NK-92 (cell line): ENCODE data around the gene TEX36.
"Not testable (repeated sequence)": the region's sequence is repeated elsewhere in the genome, so short reads cannot be mapped to it uniquely, and the experiment has no call there.

Experiments used
- DNase-seq: peaks from one replicate; lab custom pipeline; 2025; ENCODE audit not compliant: unreplicated experiment; lab: John Stamatoyannopoulos, UW

TEX36 gene

GRCh38 chr10:125692601-125693523 lies 9.9 kb upstream of the TEX36 start:
- DNase-seq: no peak

DNA sequence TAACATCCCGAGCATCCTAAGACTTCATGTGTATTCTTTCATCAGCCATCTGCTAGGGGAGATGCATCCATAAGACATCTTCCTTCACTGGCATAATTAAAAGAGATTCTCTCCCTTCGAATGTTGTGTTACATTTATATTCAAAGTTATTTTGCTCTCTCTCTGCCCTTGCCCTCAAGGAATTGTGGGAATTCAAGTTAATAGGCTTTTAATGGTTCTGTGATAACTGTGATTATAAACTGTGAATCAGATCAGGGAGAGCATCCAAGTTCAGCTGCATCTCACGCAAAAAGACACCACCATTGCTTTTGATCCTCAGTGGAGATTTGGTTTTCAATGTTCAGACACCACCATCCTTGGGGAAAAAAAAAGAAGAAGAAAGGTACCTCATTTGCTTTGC lies 9.2 kb upstream of the TEX36 start:
- DNase-seq: no peak

DNA sequence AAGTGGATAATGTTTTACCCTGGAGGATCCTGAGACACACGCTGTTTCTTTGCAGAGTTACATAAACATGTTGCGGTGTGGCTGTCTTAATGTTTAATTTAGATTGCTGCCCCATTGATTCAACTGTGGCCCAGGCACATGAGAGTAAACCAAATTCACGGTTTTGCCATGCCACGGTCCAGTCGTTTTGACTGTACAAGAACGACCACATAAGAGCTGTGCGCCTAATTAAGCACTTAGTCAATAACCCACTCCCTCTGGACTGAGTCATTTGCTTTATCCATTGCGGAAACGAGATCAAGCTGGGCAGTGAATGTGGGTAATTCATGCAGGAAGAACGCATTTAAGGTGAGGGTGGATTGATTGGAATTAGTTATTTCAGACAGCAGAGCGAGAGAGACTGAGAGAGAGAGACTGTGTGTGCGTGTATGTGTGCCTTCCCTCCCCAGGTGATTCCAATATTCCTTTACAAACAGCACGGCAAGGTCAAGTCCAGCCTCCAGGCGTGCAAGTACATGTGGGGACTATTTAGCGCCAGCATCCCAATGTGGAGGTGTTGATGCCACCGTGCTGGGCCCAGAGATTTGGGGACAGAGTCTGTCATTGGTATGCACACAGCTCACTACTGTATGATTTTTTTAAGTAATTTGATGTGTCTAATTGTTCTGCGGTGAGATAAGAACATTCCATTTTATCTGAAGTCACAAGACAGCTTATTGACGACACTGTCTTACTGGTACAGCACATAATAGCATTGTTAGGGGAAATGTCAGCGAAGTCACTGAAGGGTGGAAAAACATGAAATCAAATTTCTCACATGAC lies 8.4 kb upstream of the TEX36 start:
- DNase-seq: no peak

DNA sequence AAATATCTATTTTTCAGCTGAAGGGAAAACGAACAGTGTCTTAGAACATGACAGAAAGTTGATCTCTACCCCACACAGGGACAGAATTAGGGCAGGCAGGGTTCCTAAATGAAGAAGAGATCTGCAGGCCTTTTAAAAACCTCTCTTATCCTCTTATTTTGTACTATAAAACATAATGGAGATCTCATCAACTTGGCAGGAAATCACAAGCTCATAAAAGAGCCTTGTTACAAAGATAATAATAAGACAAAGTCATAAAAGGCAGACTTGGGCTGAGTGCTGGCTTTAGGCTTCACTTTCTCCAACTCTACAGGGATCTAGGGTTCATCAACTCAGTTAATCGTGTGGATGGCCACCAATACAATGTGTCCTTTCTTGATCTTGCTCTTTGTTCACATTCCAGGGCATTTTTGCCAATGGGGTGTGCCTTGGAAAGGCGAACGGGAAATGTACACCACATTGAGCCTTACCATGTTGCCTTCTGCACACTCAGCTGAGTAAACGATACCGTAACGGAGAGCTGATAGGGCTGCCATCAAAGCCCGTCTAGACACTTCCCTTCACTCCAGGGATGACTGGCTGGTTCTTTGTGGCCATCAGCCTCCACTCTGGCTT lies 7.1 kb upstream of the TEX36 start:
- DNase-seq: no peak

GRCh38 chr10:125687507-125688185 lies 4.7 kb upstream of the TEX36 start:
- DNase-seq: no peak

GRCh38 chr10:125684581-125684980 lies 1.6 kb upstream of the TEX36 start:
- no peak for DNase-seq

DNA sequence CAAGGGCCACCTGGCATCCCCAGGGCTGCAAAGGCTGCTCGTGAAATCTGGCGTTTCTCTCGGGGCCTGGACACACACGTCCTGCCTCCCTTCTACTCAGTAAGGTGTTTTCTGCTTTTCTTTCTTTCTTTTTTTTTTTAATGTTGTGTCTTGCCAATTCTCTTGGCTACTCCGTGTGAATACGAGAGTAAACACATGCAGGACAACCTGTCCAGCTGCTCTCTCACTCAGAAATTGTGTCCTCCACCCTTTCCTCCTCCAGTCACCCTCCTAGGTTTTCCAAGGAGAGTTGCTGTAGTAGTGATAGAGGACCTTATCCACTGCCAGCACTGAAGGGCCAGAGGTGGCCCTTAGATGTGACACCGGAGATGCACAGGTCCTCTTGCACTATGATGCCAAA lies 858 bp upstream of the TEX36 start:
- no peak for DNase-seq

GRCh38 chr10:125679436-125679835 lies 3.5 kb downstream of the TEX36 start:
- DNase-seq: no peak

DNA sequence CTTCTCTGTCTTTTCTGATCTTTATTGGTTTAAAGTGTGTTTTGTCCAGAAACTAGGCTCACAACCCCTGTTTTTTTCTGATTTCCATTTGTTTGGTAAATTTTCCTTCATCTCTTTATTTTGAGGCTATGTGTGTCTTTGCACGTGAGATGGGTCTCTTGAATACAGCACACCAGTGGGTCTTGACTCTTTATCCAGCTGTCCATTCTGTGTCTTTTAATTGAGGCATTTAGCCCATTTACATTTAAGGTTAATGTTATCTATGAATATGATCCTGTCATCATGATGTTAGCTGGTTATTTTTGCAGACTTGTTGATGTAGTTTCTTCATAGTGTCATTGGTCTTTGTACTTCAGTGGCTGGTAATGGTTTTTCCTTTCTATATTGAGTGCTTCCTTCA lies 10.1 kb downstream of the TEX36 start:
- DNase-seq: no peak

DNA sequence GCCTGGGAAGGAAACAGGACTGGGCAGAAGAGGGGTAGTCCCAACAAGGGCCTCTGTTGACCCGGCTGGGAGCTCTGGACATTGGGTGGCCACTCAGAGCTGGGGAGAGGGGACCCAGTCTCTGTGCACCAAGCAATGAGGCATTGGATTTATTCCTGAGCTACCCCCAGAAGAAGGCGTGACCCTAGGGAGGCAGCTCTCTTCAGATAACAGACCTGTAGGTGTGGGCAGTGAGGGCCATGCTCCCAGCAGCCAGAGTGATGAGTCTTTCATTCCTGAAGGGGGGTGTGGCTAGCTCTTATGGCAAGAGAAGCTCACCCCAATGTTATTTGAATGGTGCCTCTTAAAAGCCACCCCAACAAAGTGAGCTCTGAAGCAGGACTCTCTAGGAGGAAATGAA lies 20.4 kb downstream of the TEX36 start:
- DNase-seq: no peak

DNA sequence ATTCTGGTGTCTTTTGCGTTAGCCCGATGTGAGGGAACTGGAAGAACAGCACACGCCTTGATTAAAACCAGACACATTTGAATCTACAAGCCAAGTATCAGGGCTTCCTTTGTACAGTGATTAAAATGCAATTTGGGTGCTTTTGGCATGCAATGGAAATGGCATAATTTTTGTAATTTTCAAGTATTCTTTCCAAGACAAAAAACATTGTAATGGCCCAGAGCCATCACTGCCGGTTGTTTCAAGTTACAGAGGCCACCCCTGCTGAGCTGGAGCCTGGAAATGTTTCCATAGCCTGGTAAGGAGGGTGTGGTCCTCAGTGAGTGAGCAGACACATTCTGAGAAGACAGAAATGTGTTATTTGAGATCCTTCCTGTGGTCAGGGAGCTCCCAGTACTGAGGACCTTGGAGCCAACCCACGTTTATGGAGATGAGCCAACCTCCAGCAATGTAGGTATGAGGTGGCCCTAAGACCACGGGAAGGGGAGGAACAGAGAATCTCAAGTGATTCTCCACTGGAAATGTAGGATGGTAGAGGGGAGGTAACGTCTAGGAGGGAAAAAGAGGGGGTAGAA lies 20.9 kb downstream of the TEX36 start:
- DNase-seq: no peak

GRCh38 chr10:125661431-125661940 lies 21.5 kb downstream of the TEX36 start:
- DNase-seq: no peak

DNA sequence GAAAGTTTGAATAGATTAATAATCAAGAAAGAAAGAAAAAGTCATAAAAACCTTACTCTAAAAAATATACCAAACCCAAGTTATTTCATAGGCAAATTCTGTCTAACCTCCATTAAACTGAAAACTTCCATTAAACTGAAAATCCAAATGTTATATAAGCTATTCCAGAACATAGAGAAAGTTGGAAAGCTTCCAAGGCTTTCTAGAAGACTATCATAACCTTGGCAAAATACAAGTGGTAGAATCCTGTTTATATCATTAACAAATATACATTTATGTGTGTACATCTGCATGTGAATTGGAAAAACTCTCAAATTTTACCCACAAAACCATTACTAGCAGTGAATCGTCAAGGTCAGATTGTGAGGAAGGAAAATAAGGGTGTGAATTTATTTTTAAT lies 23.9 kb downstream of the TEX36 start:
- DNase-seq: no peak

DNA sequence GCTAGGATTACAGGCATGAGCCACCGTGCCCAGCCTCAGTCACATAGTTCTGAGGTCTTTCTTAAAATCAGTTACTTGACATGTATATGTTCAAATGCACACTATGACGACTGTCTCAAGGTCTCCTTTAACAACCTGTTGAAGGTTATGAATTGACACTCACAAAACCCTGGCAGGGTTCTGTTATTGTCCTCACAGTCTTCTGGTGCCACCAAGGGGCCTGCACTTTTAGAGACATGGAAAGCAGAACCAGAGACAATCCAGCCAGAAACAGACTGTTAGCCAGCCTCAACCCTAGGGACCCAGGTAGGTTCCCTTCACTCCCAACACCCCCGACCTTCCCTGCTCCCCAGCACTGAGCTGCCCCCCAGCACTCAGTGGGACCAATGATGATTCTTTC lies 26.4 kb downstream of the TEX36 start:
- no peak for DNase-seq

DNA sequence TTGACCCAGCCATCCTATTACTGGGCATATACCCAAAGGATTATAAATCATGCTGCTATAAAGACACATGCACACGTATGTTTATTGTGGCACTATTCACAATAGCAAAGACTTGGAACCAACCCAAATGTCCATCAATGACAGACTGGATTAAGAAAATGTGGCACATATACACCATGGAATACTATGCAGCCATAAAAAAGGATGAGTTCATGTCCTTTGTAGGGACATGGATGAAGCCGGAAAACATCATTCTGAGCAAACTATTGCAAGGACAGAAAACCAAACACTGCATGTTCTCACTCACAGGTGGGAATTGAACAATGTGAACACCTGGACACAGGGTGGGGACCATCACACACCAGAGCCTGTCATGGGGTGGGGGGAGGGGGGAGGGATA lies 29.9 kb downstream of the TEX36 start:
- DNase-seq: not testable (repeated sequence)

DNA sequence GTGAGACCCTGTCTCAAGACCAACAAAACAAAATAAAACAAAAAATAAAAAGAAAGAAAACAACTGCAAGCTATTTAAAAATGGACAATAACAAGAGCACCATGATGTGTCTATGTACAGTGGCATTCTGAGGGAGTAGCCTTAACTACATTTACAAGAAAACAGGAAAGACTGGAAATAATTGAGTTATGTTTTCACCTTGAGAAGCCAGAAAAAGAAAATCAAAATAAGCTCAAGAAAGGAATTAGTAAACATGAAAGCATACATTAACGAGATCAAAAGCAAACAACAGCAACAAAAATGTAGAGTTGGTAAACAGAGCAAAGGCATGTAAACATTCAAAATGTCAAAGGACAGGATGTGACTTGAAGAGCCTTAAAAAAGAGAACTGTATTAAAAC lies 36.7 kb downstream of the TEX36 start:
- DNase-seq: no peak

DNA sequence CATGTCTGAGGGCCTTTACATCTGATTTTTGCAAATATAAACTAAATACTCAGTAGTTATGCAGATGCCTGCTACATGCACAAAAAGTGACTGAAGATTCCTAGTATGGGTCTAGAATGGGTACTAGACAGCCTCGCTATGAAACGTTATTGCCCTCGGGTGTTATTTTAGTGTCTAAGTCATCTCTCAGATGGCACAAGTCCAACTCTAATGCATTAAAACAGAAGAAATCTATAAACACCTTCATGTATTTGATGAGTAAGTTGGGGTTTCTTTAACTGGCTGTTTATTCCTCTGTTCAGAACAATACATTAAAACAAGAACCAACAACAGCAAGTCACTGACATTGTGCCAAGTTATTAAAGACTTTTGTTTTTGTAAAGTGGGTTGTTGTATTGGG lies 41.6 kb downstream of the TEX36 start:
- DNase-seq: no peak

DNA sequence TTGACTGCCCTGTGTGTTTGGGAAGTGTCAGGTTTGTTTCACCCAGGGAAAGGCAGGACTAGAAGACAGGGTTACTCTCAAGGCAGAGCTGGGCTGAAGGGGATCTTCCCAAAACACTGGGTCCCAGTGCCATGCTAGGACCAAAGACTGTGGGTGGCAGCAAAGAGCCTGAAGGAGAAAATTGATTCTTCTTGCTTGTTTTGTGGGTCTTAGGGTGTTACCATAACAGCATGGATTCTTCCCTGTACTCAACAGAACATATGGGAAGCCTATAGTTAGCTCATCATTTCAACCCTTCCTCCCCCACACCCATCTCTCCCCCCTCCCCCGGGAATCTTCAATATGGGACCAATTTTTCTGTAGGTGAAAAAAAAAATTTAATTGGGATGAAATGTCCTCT lies 42.3 kb downstream of the TEX36 start:
- no peak for DNase-seq

DNA sequence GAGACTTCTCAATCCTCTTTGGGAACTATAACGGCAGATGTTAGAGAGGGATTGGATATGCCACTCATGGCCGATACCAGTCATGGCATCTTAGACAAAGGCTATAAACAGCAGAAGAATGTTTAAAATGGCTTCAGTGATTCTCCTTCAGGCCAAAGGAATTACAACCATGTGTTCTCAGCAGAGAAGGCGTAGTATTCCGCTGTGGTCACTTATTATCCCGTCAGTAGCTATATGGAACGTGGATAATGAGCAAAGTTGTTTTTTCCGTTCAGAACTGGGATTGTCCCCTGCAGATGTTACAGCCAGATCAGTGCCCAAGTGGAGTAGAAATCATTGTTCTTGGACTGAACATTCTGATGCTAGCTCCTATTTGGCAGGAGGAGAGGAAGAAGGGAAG lies 43.1 kb downstream of the TEX36 start:
- DNase-seq: no peak

DNA sequence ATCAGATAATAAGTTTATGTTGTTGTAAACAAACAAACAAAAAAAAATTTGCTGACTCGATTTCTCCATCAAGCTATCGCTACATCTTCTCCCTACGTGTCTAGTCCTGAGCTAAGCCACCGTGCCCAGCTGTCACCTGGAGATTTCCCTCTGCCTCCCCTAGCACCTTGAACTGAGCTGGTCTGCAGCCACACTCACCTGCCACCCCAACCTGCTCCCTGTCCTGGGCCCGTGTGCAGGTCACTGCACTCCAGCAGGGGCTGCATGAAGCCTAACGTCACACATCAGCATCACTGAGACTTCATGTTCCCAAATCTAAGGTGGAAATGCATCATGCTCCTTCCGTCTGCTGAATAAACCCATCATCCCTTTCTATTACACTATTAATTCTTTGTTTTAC lies 44.4 kb downstream of the TEX36 start:
- no peak for DNase-seq

GRCh38 chr10:125637496-125637895 lies 45.5 kb downstream of the TEX36 start:
- DNase-seq: no peak
